Tibial nerve (tissue), 4 donors: ENCODE data around the gene TMEM248. TPM values are rescaled to one million over a fixed set of nuclear protein-coding genes. Genes with fewer than 3 reads are reported as not detected.
"Not testable (repeated sequence)": the region's sequence is repeated elsewhere in the genome, so short reads cannot be mapped to it uniquely, and the experiment has no call there.

Experiments
- DNase-seq, 2 donors: peaks; one replicate each; pipeline ENCODE4 v3.0.0-alpha.2; 2019; ENCODE audit warnings: low spot score in 2 of 2
- H3K27ac ChIP-seq, 4 donors: fragments of 200-600 bp; sonication (generic) in 3 of 4; one replicate each; pipeline ENCODE4 v1.5.1; 2017 to 2019; ENCODE audit warnings: mild to moderate bottlenecking in 1 of 4
- H3K27me3 ChIP-seq, 2 donors: fragments of 200-600 bp; sonication (generic) in 1 of 2; one replicate each; pipeline versions ENCODE4 v1.5.1 to v1.6.0; 2017 to 2019
- H3K36me3 ChIP-seq, 3 donors: fragments of 200-600 bp; sonication (generic); one replicate each; pipeline ENCODE4 v1.5.1; 2018 to 2019
- H3K4me1 ChIP-seq, 4 donors: fragments of 200-600 bp; sonication (generic) in 3 of 4; one replicate each; pipeline ENCODE4 v1.5.1; 2017 to 2019
- H3K4me3 ChIP-seq, 4 donors: fragments of 200-600 bp; sonication (generic) in 3 of 4; one replicate each; pipeline ENCODE4 v1.5.1; 2017 to 2019; ENCODE audit warnings: mild to moderate bottlenecking in 1 of 4, moderate library complexity in 1 of 4
- H3K9me3 ChIP-seq, 4 donors: fragments of 200-600 bp; sonication (generic) in 3 of 4; one replicate each; pipeline ENCODE4 v1.5.1; 2017 to 2019
- CTCF ChIP-seq, 5 experiments: fragments of 200-600 bp in 3 of 5; fragments of 450-650 bp in 2 of 5; sonication (generic) in 3 of 5; IDR thresholded peaks; one replicate each; pipeline ENCODE4 v1.5.1; 2016 to 2019; ENCODE audit warnings: antibody characterized with exemption in 5 of 5, mild to moderate bottlenecking in 3 of 5, moderate library complexity in 2 of 5
- EP300 ChIP-seq, 2 donors: sonication (generic); formaldehyde crosslinking; IDR thresholded peaks; one replicate each; pipeline ENCODE4 v1.6.1; 2017; ENCODE audit warnings: antibody characterized with exemption in 2 of 2, mild to moderate bottlenecking in 1 of 2
- POLR2A ChIP-seq, 2 donors: fragments of 450-650 bp; IDR thresholded peaks; one replicate each; pipeline ENCODE4 v1.6.1; 2017; ENCODE audit warnings: antibody characterized with exemption in 2 of 2, mild to moderate bottlenecking in 2 of 2, moderate library complexity in 2 of 2
- WGBS, 2 donors: methylation state at CpG; one replicate each; pipeline ENCODE4 v1.1.5; 2018; 5-methylcytosine and 5-hydroxymethylcytosine counted together
- total RNA-seq, 4 donors: library from RNA; depleted of rRNA; stranded (reverse); fragments of >200 nt; gene quantifications; one replicate each; pipeline ENCODE4 v1.1.0, GENCODE V29; 2016

The TMEM248 gene
- total RNA-seq, 4 donors from 2014 or later, result 86.4 to 110 (median 94.9) TPM

DNA sequence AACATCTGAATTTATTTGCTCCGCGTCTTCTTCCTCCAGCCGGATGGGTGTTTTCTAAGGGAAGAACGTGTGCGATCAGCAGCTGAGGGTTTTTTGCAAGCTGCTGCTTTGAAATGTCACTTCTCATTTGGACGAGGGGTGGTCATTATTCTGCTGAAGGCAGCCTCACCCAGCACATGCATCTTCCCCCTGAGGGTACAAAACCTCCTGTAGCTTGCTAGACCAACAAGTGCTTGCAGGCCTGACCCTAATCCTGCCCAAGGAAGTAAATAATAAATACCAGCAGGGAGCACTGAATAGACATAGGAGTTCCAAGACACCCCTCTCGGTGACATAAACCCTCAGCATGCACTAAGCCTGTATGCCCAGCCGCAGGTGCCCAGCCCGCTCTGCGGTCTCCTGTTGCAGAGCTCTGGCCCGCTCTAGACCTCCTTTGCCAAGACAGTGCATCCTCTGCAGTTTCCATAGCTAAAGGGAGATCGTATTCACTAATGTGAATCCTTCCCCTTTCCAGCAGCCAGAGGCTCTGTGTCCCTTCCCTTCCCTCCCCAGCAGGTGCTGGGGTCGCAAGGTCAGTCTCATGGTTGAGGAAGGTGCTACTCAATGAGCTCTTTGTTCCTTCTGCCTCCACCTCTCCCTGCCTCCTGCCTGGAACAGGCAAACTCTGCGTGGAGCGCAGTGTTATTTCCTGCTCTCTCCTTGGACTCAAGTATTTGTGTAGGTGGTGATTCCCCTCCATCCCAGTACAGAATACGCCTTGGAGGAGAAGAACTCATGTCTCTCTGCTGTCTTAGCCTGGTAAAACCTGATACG lies 37.7 kb downstream of the TMEM248 start:
- H3K9me3 ChIP-seq, result no peaks in the 10 kb centered on the region
- H3K4me1 ChIP-seq, result no peaks in the 10 kb centered on the region
- no peak for DNase-seq
- 74 to 82% methylated on average over 17 of the region's 17 CpGs for WGBS, 2 donors
- H3K4me3 ChIP-seq, result no peak overlapping the region
- peaks cover 0 to 78% (median 6%) of the 10 kb centered on the region in 3 donors for H3K36me3 ChIP-seq
- no peak overlapping the region for H3K27ac ChIP-seq
- TF ChIP-seq CTCF (IDR thresholded peaks at IDR 0.05) (no peak), POLR2A (IDR thresholded peaks at IDR 0.05) (no peak), EP300 (IDR thresholded peaks at IDR 0.05) (no peak)
- no peaks in the 10 kb centered on the region for H3K27me3 ChIP-seq

DNA sequence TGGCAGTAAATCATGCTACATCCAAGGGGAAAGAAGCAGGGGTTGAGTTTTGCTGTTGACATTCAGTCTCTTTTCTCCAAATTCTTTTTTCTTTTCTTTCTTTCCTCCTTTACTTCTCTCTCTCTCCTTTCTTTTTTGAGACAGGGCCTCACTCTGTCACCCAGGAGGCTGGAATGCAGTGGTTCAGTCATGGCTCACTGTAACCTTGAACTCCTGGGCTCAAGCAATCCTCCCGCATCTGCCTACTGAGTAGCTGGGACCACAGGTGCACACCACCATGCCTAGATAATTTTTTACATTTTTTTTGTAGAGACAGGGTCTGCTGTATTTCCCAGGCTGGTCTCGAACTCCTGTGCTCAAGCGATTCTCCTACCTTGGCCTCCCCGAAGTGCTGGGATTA lies 39.2 kb downstream of the TMEM248 start:
- peaks cover 0 to 63% (median 0%) of the 10 kb centered on the region in 3 donors for H3K36me3 ChIP-seq
- H3K4me1 ChIP-seq, result no peaks in the 10 kb centered on the region
- H3K4me3 ChIP-seq, result no peak overlapping the region
- no peaks in the 10 kb centered on the region for H3K27me3 ChIP-seq
- no peak overlapping the region for H3K27ac ChIP-seq
- DNase-seq, result no peak
- H3K9me3 ChIP-seq, result no peaks in the 10 kb centered on the region
- 96 to 100% methylated on average over 4 of the region's 4 CpGs for WGBS, 2 donors
- TF ChIP-seq POLR2A (IDR thresholded peaks at IDR 0.05) (no peak), EP300 (IDR thresholded peaks at IDR 0.05) (no peak), CTCF (IDR thresholded peaks at IDR 0.05) (no peak)

- H3K4me3 ChIP-seq, result no peak overlapping the region
- no peaks in the 10 kb centered on the region for H3K4me1 ChIP-seq
- no peak for TF ChIP-seq CTCF (IDR thresholded peaks at IDR 0.05)
- peaks cover 0 to 3% (median 0%) of the 10 kb centered on the region in 4 donors for H3K9me3 ChIP-seq
- no peak for DNase-seq
- H3K27me3 ChIP-seq, result no peaks in the 10 kb centered on the region
- WGBS, 2 donors, result 87 to 90% methylated on average over 5 of the region's 5 CpGs
- peaks cover 0 to 54% (median 0%) of the 10 kb centered on the region in 3 donors for H3K36me3 ChIP-seq
- no peak overlapping the region for H3K27ac ChIP-seq
Observed at GRCh38 chr7:66961096-66961495, 40.1 kb downstream of the TMEM248 start.

DNA sequence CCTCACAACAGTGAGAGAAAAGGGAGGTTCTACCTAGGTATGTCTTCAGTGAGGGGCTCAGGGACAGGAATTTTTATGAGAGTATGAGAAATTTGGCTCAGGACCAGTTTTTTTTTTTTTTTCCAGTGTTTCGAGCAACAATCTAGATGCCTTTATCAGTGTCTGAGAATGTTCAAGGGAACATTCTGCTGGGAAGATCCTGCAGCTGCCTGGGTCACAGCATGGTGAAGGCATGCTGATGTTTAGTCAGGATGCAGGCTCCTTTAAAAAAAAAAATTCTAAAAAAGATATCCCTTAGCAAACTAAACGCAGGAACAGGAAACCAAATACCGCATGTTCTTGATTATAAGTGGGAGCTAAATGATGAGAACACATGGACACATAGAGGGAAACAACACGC lies 43.4 kb downstream of the TMEM248 start:
- H3K9me3 ChIP-seq, result peaks cover 0 to 3% (median 0%) of the 10 kb centered on the region in 4 donors
- H3K4me1 ChIP-seq, result no peaks in the 10 kb centered on the region
- WGBS, 2 donors, result 40 to 51% methylated on average over 4 of the region's 4 CpGs
- H3K4me3 ChIP-seq, result no peak overlapping the region
- H3K27ac ChIP-seq, result no peak overlapping the region
- DNase-seq, result no peak
- H3K36me3 ChIP-seq, result peaks cover 0 to 21% (median 0%) of the 10 kb centered on the region in 3 donors
- H3K27me3 ChIP-seq, result no peaks in the 10 kb centered on the region
- no peak for TF ChIP-seq EP300 (IDR thresholded peaks at IDR 0.05)
- TF ChIP-seq POLR2A (IDR thresholded peaks at IDR 0.05), result no peak
- TF ChIP-seq CTCF (IDR thresholded peaks at IDR 0.05), result no peak

DNA sequence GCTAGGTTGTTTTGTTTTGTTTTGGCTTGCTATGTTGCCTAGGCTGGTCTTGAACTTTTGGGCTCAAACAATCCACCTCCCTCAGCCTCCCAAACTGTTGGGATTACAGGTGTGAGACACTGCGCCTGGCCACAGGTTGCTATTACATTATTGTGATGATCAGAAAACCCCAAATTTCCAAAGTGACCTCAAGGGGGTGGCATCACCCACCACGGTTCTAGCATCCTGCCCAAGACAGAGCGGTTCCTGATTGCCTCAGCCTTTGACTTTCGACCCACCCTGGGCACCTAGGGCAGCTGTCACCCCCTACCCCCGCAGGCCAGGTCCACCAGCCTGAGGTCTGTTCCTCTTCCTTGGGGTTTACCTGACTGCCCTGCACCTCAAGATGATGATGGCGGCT lies 46.0 kb downstream of the TMEM248 start:
- Histone ChIP-seq H3K4me1 (no peaks in the 10 kb centered on the region), H3K36me3 (no peaks in the 10 kb centered on the region), H3K27me3 (no peaks in the 10 kb centered on the region), H3K4me3 (no peak overlapping the region), H3K9me3 (peaks cover 0 to 3% (median 0%) of the 10 kb centered on the region in 4 donors), H3K27ac (no peak overlapping the region)
- 82 to 93% methylated on average over 4 to 6 of the region's 6 CpGs for WGBS, 2 donors
- TF ChIP-seq POLR2A (IDR thresholded peaks at IDR 0.05) (no peak), CTCF (IDR thresholded peaks at IDR 0.05) (no peak), EP300 (IDR thresholded peaks at IDR 0.05) (no peak)
- DNase-seq, result no peak

GRCh38 chr7:66969001-66969400 lies 48.0 kb downstream of the TMEM248 start:
- not testable (repeated sequence) for H3K9me3 ChIP-seq, DNase-seq, H3K4me3 ChIP-seq, H3K36me3 ChIP-seq, H3K4me1 ChIP-seq, H3K27ac ChIP-seq, H3K27me3 ChIP-seq
- 94 to 95% methylated on average over 5 of the region's 5 CpGs for WGBS, 2 donors
